ENCODE data around the gene WSCD2.

DNA sequence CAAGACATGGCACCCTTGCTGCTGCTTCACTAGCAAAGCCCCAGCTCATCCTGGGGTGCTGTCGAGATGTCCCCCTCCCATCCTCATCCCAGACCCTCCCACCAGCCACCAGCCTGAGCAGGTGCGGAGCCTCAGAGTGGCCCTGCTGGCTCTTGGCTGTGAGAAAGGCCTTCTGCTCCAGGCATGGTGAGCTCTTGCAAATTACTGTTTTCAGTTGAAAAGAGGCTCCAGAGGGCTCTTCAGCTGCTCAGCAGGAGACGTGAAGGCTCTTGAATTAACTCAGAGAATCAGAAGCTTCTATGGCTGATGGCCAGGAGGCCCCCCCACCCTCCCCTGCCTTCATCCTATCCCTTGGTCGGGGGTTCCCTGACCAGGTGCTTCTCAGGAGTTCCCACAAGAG, 44.1 kb downstream of the WSCD2 start:
- TF ChIP-seq, protein P1, sequence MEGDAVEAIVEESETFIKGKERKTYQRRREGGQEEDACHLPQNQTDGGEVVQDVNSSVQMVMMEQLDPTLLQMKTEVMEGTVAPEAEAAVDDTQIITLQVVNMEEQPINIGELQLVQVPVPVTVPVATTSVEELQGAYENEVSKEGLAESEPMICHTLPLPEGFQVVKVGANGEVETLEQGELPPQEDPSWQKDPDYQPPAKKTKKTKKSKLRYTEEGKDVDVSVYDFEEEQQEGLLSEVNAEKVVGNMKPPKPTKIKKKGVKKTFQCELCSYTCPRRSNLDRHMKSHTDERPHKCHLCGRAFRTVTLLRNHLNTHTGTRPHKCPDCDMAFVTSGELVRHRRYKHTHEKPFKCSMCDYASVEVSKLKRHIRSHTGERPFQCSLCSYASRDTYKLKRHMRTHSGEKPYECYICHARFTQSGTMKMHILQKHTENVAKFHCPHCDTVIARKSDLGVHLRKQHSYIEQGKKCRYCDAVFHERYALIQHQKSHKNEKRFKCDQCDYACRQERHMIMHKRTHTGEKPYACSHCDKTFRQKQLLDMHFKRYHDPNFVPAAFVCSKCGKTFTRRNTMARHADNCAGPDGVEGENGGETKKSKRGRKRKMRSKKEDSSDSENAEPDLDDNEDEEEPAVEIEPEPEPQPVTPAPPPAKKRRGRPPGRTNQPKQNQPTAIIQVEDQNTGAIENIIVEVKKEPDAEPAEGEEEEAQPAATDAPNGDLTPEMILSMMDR (conservative IDR thresholded peaks at IDR 0.05; ENCODE audit: low read length), result no peak
- no peak for TF ChIP-seq EZH2phosphoT487 (IDR thresholded peaks at IDR 0.05; ENCODE audit: borderline replicate concordance)

Data from Loucy (cell line).